SK-N-SH (cell line): ENCODE measurements around the gene MTCL1. TPM values are rescaled to one million over a fixed set of nuclear protein-coding genes. Genes with fewer than 3 reads are reported as not detected.

Experiments
- CTCF ChIA-PET: fragments of 300-600, 350-600 bp; formaldehyde crosslinking; extraction: SDS; loops from one replicate; lab custom pipeline; 2021; lab: Yijun Ruan, JAX
- POLR2A ChIA-PET: fragments of 350-600 bp; sonication (Branson Sonifier 250); formaldehyde crosslinking; extraction: SDS; loops from one replicate; lab custom pipeline; 2020; ENCODE audit warnings: antibody characterized with exemption, inconsistent platforms; lab: Yijun Ruan, JAX
- DNase-seq: peaks from one replicate; pipeline ENCODE4 v3.0.0; 2012
- H2AFZ ChIP-seq: fragments of 200-600 bp; sonication (generic); 2 replicates; pipeline ENCODE4 v1.8.1; 2016; ENCODE audit warnings: antibody characterized with exemption, mild to moderate bottlenecking, low read depth
- H3F3A ChIP-seq: fragments of 200-600 bp; sonication (generic); replicated peaks from 2 replicates; pipeline ENCODE3; 2016; ENCODE audit warnings: antibody characterized with exemption, mild to moderate bottlenecking; ENCODE audit not compliant: insufficient read depth
- H3K27ac ChIP-seq, 2 experiments: fragments of 200-500 bp in 1 of 2; fragments of 200-600 bp in 1 of 2; sonication (Bioruptor generic) in 1 of 2; sonication (generic), shearing (Covaris generic) in 1 of 2; 2 replicates each; pipeline versions ENCODE4 v1.5.1 to v1.6.1; 2014 to 2016; ENCODE audit warnings: low read depth in 2 of 2, inconsistent platforms in 1 of 2, low read length in 1 of 2, mild to moderate bottlenecking in 1 of 2, mixed read lengths in 1 of 2
- H3K27me3 ChIP-seq: fragments of 200-600 bp; sonication (generic), shearing (Covaris generic); 2 replicates; pipeline ENCODE4 v1.6.1; 2016; ENCODE audit warnings: mixed run types; ENCODE audit not compliant: insufficient read depth
- H3K36me3 ChIP-seq, 2 experiments: fragments of 200-500 bp in 1 of 2; fragments of 200-600 bp in 1 of 2; sonication (Bioruptor generic) in 1 of 2; sonication (generic) in 1 of 2; replicated peaks in 1 of 2; 2 replicates each; pipeline versions ENCODE3 to v1.5.1; 2014 to 2016; ENCODE audit warnings: low read length in 1 of 2, mild to moderate bottlenecking in 1 of 2; ENCODE audit not compliant: insufficient read depth in 2 of 2, control insufficient read depth in 1 of 2
- H3K4me1 ChIP-seq, 2 experiments: fragments of 200-500 bp in 1 of 2; fragments of 200-600 bp in 1 of 2; sonication (Bioruptor generic) in 1 of 2; sonication (generic), shearing (Covaris generic) in 1 of 2; 2 replicates each; pipeline versions ENCODE4 v1.5.1 to v1.6.1; 2014 to 2016; ENCODE audit warnings: low read depth in 1 of 2, low read length in 1 of 2, mixed run types in 1 of 2; ENCODE audit not compliant: insufficient read depth in 2 of 2, control insufficient read depth in 1 of 2
- H3K4me2 ChIP-seq: fragments of 200-600 bp; sonication (generic), shearing (Covaris generic); 2 replicates; pipeline ENCODE4 v1.6.1; 2017; ENCODE audit warnings: mixed run types
- H3K4me3 ChIP-seq, 2 experiments: fragments of 200-500 bp in 1 of 2; fragments of 200-600 bp in 1 of 2; sonication (Bioruptor generic) in 1 of 2; sonication (generic), shearing (Covaris generic) in 1 of 2; 2 replicates each; pipeline versions ENCODE4 v1.5.1 to v1.8.1; 2014 to 2016; ENCODE audit warnings: low read depth in 2 of 2, inconsistent platforms in 1 of 2, low read length in 1 of 2, mild to moderate bottlenecking in 1 of 2, mixed read lengths in 1 of 2, moderate library complexity in 1 of 2
- H3K79me2 ChIP-seq: fragments of 200-600 bp; sonication (generic); 2 replicates; pipeline ENCODE4 v1.8.1; 2017; ENCODE audit warnings: mild to moderate bottlenecking; ENCODE audit not compliant: insufficient read depth
- H3K9ac ChIP-seq: fragments of 200-600 bp; sonication (generic); 2 replicates; pipeline ENCODE4 v1.6.1; 2017; ENCODE audit warnings: mixed run types
- H3K9me2 ChIP-seq: fragments of 200-600 bp; sonication (generic); 2 replicates; pipeline ENCODE4 v1.6.1; 2017; ENCODE audit warnings: mixed run types
- H3K9me3 ChIP-seq: fragments of 200-600 bp; sonication (generic); 2 replicates; pipeline ENCODE4 v1.6.1; 2017; ENCODE audit warnings: mixed run types, mild to moderate bottlenecking, moderate library complexity
- H4K20me1 ChIP-seq: fragments of 200-600 bp; sonication (generic); 2 replicates; pipeline ENCODE4 v1.6.1; 2017; ENCODE audit warnings: mild to moderate bottlenecking, mixed run types; ENCODE audit not compliant: insufficient read depth
- CHD2 ChIP-seq: fragments of 150-350 bp; IDR thresholded peaks from 2 replicates; pipeline ENCODE4 v1.6.1; 2018; ENCODE audit warnings: low read length; ENCODE audit not compliant: partially characterized antibody
- ELF1 ChIP-seq: IDR thresholded peaks from 2 replicates; pipeline ENCODE4 v1.4.0; 2012
- EZH2phosphoT487 ChIP-seq: fragments of 200-600 bp; sonication (generic); IDR thresholded peaks from 2 replicates; pipeline ENCODE4 v1.6.1; 2017; ENCODE audit warnings: low read depth, mixed run types, mild to moderate bottlenecking, antibody characterized with exemption, moderate library complexity, borderline replicate concordance
- FOSL2 ChIP-seq: IDR thresholded peaks from 2 replicates; pipeline ENCODE4 v1.4.0; 2012; ENCODE audit warnings: low read depth, mild to moderate bottlenecking, moderate library complexity, borderline replicate concordance
- FOXJ3 ChIP-seq: sonication (generic); formaldehyde crosslinking; IDR thresholded peaks from 2 replicates; pipeline ENCODE4 v1.5.1; 2020; ENCODE audit warnings: mild to moderate bottlenecking, missing genetic modification reagents
- FOXM1 ChIP-seq: IDR thresholded peaks from 2 replicates; pipeline ENCODE4 v1.4.0; 2012; ENCODE audit warnings: low read depth, mild to moderate bottlenecking
- JUND ChIP-seq: IDR thresholded peaks from 2 replicates; pipeline ENCODE4 v1.4.0; 2012
- MEF2A ChIP-seq: IDR thresholded peaks from 2 replicates; pipeline ENCODE4 v1.4.0; 2012; ENCODE audit warnings: low read depth, borderline replicate concordance
- NFIC ChIP-seq: IDR thresholded peaks from 2 replicates; pipeline ENCODE4 v1.4.0; 2012; ENCODE audit warnings: borderline replicate concordance
- NRF1 ChIP-seq: IDR thresholded peaks from 2 replicates; pipeline ENCODE4 v1.6.1; 2012; ENCODE audit warnings: low read depth, mild to moderate bottlenecking, low read length
- POLR2AphosphoS5 ChIP-seq: IDR thresholded peaks from 2 replicates; pipeline ENCODE4 v1.6.1; 2012; ENCODE audit warnings: low read depth, low read length
- RAD21 ChIP-seq: IDR thresholded peaks from 2 replicates; pipeline ENCODE4 v1.6.1; 2012; ENCODE audit warnings: mild to moderate bottlenecking, low read length
- RCOR1 ChIP-seq: fragments of 150-350 bp; IDR thresholded peaks from 2 replicates; pipeline ENCODE4 v1.6.1; 2017; ENCODE audit warnings: antibody characterized with exemption, low read length
- RFX5 ChIP-seq: IDR thresholded peaks from 2 replicates; pipeline ENCODE4 v1.6.1; 2012; ENCODE audit warnings: mild to moderate bottlenecking, improper control_type of control experiment, low read length
- RXRA ChIP-seq: IDR thresholded peaks from 2 replicates; pipeline ENCODE4 v1.4.0; 2012; ENCODE audit warnings: low read depth, mild to moderate bottlenecking, borderline replicate concordance
- SIN3A ChIP-seq: IDR thresholded peaks from 2 replicates; pipeline ENCODE4 v1.6.1; 2012; ENCODE audit warnings: low read depth, mild to moderate bottlenecking, low read length, moderate library complexity, borderline replicate concordance
- SMC3 ChIP-seq: IDR thresholded peaks from 2 replicates; pipeline ENCODE4 v1.6.1; 2012; ENCODE audit warnings: low read depth, low read length, improper control_type of control experiment
- TCF12 ChIP-seq: IDR thresholded peaks from 2 replicates; pipeline ENCODE4 v1.4.0; 2012
- TEAD4 ChIP-seq: IDR thresholded peaks from 2 replicates; pipeline ENCODE4 v1.4.0; 2012; ENCODE audit warnings: mild to moderate bottlenecking, borderline replicate concordance; ENCODE audit not compliant: insufficient read depth
- WGBS: methylation state at CpG from one replicate; pipeline ENCODE4 v1.1.6; 2017; ENCODE audit warnings: low lambda C conversion rate; 5-methylcytosine and 5-hydroxymethylcytosine counted together
- polyA plus RNA-seq, 3 experiments: library from polyadenylated mRNA; depleted of rRNA; stranded (reverse); fragments of >200 nt; gene quantifications; 2 replicates each; pipeline ENCODE4 v1.2.3, GENCODE V29; 2012
- TF ChIP-seq, protein P1 (sequence below): IDR thresholded peaks from 2 replicates; pipeline ENCODE4 v1.4.0; 2012; ENCODE audit warnings: low read depth
- TF ChIP-seq, protein P2 (sequence below): IDR thresholded peaks from 2 replicates; pipeline ENCODE4 v1.6.1; 2012; ENCODE audit warnings: mild to moderate bottlenecking, low read depth, low read length, moderate library complexity
- TF ChIP-seq, protein P3 (sequence below): fragments of 150-350 bp; IDR thresholded peaks from 2 replicates; pipeline ENCODE4 v1.6.1; 2016; ENCODE audit warnings: mild to moderate bottlenecking, low read depth, low read length
- TF ChIP-seq, protein P4 (sequence below): fragments of 150-350 bp; IDR thresholded peaks from 2 replicates; pipeline ENCODE4 v1.6.1; 2017; ENCODE audit warnings: antibody characterized with exemption, low read length, low read depth, borderline replicate concordance

MTCL1 gene
- polyA plus RNA-seq, 1 of the 3 experiments (the other 2 are of a cell fraction): 33.5 TPM

DNA sequence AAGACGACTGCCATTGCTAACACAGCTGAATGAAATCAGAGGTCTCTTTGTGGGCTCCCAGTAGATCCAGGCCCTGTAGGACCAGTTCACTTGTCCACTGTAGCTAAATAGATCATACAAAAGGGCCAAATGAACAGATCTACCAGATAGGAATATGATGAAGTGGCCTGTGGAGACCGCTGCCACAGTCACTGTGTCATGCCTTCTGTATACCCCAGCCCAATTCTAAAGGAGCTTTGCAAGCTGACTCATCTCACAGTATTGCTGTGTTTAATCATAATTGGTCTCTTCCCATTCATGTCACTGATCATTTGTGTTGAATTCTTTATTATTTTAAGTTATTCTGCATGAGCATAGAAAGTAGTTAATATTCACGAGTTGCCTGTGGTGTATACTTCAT, 125.8 kb downstream of the MTCL1 start:
- POLR2A ChIA-PET: no interaction called here

DNA sequence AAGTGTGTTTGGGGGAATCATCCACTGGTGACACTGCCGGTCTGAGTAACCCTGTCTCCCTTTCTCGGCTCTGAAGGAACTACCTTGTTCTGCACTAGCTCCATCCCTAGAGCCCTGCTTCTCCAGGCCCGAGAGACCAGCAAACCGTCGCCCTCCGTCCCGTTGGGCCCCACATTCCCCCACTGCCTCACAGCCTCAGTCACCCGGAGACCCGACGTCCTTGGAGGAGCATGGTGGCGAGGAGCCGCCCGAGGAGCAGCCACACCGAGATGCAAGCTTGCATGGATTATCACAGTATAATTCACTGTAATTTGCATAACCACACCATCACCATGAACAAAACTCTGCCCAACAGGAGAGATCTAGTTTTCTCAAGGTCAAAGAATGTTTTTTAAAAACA, 126.2 kb downstream of the MTCL1 start:
- Histone ChIP-seq H3K79me2 (no peaks in the 10 kb centered on the region; the same call in 1 of the 2 replicates), H3F3A (no peaks in the 10 kb centered on the region), H3K4me3 (no peak overlapping the region), H3K4me2 (no peak overlapping the region), H3K9me2 (no peaks in the 10 kb centered on the region), H3K27ac (no peak overlapping the region), H3K27me3 (no peaks in the 10 kb centered on the region), H3K36me3 (peaks cover 14 to 22% of the 10 kb centered on the region in 2 experiments), H3K9ac (no peak overlapping the region), H3K9me3 (no peaks in the 10 kb centered on the region), H4K20me1 (no peaks in the 10 kb centered on the region), H3K4me1 (peaks cover 0 to 5% of the 10 kb centered on the region in 2 experiments; a peak in 1 of 4 replicates), H2AFZ (no peak overlapping the region)
- no peak for DNase-seq
- TF ChIP-seq, protein P1, sequence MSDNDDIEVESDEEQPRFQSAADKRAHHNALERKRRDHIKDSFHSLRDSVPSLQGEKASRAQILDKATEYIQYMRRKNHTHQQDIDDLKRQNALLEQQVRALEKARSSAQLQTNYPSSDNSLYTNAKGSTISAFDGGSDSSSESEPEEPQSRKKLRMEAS: no peak
- TF ChIP-seq, protein P2, sequence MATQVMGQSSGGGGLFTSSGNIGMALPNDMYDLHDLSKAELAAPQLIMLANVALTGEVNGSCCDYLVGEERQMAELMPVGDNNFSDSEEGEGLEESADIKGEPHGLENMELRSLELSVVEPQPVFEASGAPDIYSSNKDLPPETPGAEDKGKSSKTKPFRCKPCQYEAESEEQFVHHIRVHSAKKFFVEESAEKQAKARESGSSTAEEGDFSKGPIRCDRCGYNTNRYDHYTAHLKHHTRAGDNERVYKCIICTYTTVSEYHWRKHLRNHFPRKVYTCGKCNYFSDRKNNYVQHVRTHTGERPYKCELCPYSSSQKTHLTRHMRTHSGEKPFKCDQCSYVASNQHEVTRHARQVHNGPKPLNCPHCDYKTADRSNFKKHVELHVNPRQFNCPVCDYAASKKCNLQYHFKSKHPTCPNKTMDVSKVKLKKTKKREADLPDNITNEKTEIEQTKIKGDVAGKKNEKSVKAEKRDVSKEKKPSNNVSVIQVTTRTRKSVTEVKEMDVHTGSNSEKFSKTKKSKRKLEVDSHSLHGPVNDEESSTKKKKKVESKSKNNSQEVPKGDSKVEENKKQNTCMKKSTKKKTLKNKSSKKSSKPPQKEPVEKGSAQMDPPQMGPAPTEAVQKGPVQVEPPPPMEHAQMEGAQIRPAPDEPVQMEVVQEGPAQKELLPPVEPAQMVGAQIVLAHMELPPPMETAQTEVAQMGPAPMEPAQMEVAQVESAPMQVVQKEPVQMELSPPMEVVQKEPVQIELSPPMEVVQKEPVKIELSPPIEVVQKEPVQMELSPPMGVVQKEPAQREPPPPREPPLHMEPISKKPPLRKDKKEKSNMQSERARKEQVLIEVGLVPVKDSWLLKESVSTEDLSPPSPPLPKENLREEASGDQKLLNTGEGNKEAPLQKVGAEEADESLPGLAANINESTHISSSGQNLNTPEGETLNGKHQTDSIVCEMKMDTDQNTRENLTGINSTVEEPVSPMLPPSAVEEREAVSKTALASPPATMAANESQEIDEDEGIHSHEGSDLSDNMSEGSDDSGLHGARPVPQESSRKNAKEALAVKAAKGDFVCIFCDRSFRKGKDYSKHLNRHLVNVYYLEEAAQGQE: no peak
- TF ChIP-seq RCOR1 (no peak), ELF1 (no peak), FOSL2 (no peak), JUND (no peak), RAD21 (no peak), NRF1 (no peak), MEF2A (no peak), TEAD4 (no peak), CHD2 (no peak), POLR2AphosphoS5 (no peak), RFX5 (no peak), SMC3 (no peak)
- CTCF ChIA-PET: interaction anchor here (0.9 to 1.4 kb wide), 2 partner anchors 8 to 19 kb away, joined by 3 to 4 read pairs; no protein-coding TSS in a partner anchor
- WGBS: 96% methylated on average over 14 of the region's 14 CpGs
- POLR2A ChIA-PET: no interaction called here

More for the DNA sequence above, 125.8 kb downstream of the MTCL1 start:
- CTCF ChIA-PET: interaction anchor here (0.9 to 1.4 kb wide), 2 partner anchors 9 to 19 kb away, joined by 3 to 4 read pairs; no protein-coding TSS in a partner anchor
- no peak overlapping the region for H2AFZ ChIP-seq
- H3K9me2 ChIP-seq: no peaks in the 10 kb centered on the region
- H4K20me1 ChIP-seq: no peaks in the 10 kb centered on the region
- H3K27ac ChIP-seq: 0 out of 4 replicates have a peak overlapping the region, but pooled peaks of 1 of the 2 experiments have one; percentile 39
- no peak overlapping the region for H3K9ac ChIP-seq
- WGBS: 92% methylated on average over 2 of the region's 3 CpGs
- H3K4me3 ChIP-seq: no peak overlapping the region
- no peak for TF ChIP-seq FOXM1
- no peak for TF ChIP-seq FOXJ3
- no peak for TF ChIP-seq FOSL2
- TF ChIP-seq RAD21: no peak
- no peak for TF ChIP-seq ELF1
- no peak for TF ChIP-seq RXRA
- no peak for TF ChIP-seq EZH2phosphoT487
- TF ChIP-seq, protein P3, sequence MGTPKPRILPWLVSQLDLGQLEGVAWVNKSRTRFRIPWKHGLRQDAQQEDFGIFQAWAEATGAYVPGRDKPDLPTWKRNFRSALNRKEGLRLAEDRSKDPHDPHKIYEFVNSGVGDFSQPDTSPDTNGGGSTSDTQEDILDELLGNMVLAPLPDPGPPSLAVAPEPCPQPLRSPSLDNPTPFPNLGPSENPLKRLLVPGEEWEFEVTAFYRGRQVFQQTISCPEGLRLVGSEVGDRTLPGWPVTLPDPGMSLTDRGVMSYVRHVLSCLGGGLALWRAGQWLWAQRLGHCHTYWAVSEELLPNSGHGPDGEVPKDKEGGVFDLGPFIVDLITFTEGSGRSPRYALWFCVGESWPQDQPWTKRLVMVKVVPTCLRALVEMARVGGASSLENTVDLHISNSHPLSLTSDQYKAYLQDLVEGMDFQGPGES: no peak
- TF ChIP-seq NFIC: no peak
- TF ChIP-seq SIN3A: no peak
- TF ChIP-seq, protein P1: no peak
- no peak for TF ChIP-seq TCF12
- TF ChIP-seq, protein P4, sequence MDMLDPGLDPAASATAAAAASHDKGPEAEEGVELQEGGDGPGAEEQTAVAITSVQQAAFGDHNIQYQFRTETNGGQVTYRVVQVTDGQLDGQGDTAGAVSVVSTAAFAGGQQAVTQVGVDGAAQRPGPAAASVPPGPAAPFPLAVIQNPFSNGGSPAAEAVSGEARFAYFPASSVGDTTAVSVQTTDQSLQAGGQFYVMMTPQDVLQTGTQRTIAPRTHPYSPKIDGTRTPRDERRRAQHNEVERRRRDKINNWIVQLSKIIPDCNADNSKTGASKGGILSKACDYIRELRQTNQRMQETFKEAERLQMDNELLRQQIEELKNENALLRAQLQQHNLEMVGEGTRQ: no peak
- TF ChIP-seq TEAD4: no peak
- no peak for TF ChIP-seq NRF1
- no peak for TF ChIP-seq SMC3
- TF ChIP-seq, all 33 proteins: peak for 0
- Histone ChIP-seq H3K4me2 (no peak overlapping the region), H3K36me3 (peaks cover 17 to 26% of the 10 kb centered on the region in 2 experiments), H3K79me2 (no peaks in the 10 kb centered on the region; the same call in 1 of the 2 replicates), H3K27me3 (no peaks in the 10 kb centered on the region), H3K9me3 (no peaks in the 10 kb centered on the region), H3F3A (no peaks in the 10 kb centered on the region), H3K4me1 (peaks cover 0 to 5% of the 10 kb centered on the region in 2 experiments; a peak in 1 of 4 replicates)
- no peak for DNase-seq
